Endothelial cell of umbilical vein (primary cell): ENCODE measurements around the gene ARHGEF11. TPM values are rescaled to one million over a fixed set of nuclear protein-coding genes. Genes with fewer than 3 reads are reported as not detected.

Experiments used
- BruUV-seq: library from RNA; stranded (reverse); fragments of 400-500 nt; replicated peaks from 2 replicates; lab custom pipeline; 2021; lab: Mats Ljungman, UMichigan
- CTCF ChIA-PET: fragments of 300-600, 350-600 bp; sonication (Branson Sonifier 250); formaldehyde crosslinking; loops from one replicate; lab custom pipeline; 2021; ENCODE audit warnings: antibody characterized with exemption, inconsistent platforms; lab: Charles Lee
- POLR2A ChIA-PET: fragments of 300-600, 350-600 bp; sonication (Branson Sonifier 250); formaldehyde crosslinking; loops from one replicate; lab custom pipeline; 2021; ENCODE audit warnings: antibody characterized with exemption, inconsistent platforms; lab: Charles Lee
- DNase-seq: peaks from one replicate; pipeline ENCODE4 v3.0.0-alpha.2; 2011; ENCODE audit warnings: low read depth, low spot score
- FAIRE-seq: peaks from 2 replicates; lab custom pipeline; 2011; peaks lifted over from hg19 to GRCh38; lab: Jason Lieb, UNC
- H2AFZ ChIP-seq: 2 replicates; pipeline ENCODE4 v1.6.0; 2012; ENCODE audit warnings: low read depth, low read length, control low read depth, inconsistent platforms
- H3K27ac ChIP-seq: 2 replicates; pipeline ENCODE4 v1.5.1; 2011; ENCODE audit warnings: low read depth, mild to moderate bottlenecking, control low read depth, low read length, moderate library complexity; ENCODE audit not compliant: insufficient read depth
- H3K27me3 ChIP-seq, 2 experiments: 2 replicates each; pipeline versions ENCODE4 v1.6.0 to v1.6.1; 2011; ENCODE audit warnings: low read length in 2 of 2, mixed read lengths in 1 of 2; ENCODE audit not compliant: control insufficient read depth in 2 of 2, insufficient read depth in 2 of 2
- H3K36me3 ChIP-seq, 2 experiments: 2 replicates in 1 of 2; 3 replicates in 1 of 2; pipeline ENCODE4 v1.5.1; 2011; ENCODE audit warnings: low read length in 2 of 2, mild to moderate bottlenecking in 1 of 2, moderate library complexity in 1 of 2; ENCODE audit not compliant: control insufficient read depth in 2 of 2, insufficient read depth in 2 of 2; ENCODE audit errors: extremely low read depth in 1 of 2
- H3K4me1 ChIP-seq: 3 replicates; pipeline ENCODE4 v1.5.1; 2011; ENCODE audit warnings: mild to moderate bottlenecking, low read length; ENCODE audit not compliant: control insufficient read depth, insufficient read depth; ENCODE audit errors: extremely low read depth
- H3K4me2 ChIP-seq: 2 replicates; pipeline ENCODE4 v1.6.1; 2011; ENCODE audit warnings: low read length, control low read depth, mixed read lengths; ENCODE audit not compliant: insufficient read depth
- H3K4me3 ChIP-seq, 3 experiments: fragments of 200-600 bp in 1 of 3; sonication (generic), shearing (Covaris generic) in 1 of 3; replicated peaks in 1 of 3; 2 replicates each; pipeline ENCODE4 v1.5.1; 2011 to 2016; ENCODE audit warnings: control low read depth in 3 of 3, low read length in 3 of 3, mild to moderate bottlenecking in 2 of 3, inconsistent platforms in 1 of 3, low read depth in 1 of 3, moderate library complexity in 1 of 3; ENCODE audit not compliant: insufficient read depth in 1 of 3
- H3K79me2 ChIP-seq: 2 replicates; pipeline ENCODE4 v1.6.0; 2012; ENCODE audit warnings: low read length, inconsistent platforms; ENCODE audit not compliant: control insufficient read depth, insufficient read depth
- H3K9ac ChIP-seq: replicated peaks from 2 replicates; pipeline ENCODE3; 2011; ENCODE audit warnings: low read length, control low read depth; ENCODE audit not compliant: insufficient read depth; ENCODE audit errors: extremely low read depth
- H3K9me1 ChIP-seq: replicated peaks from 3 replicates; pipeline ENCODE4 v1.6.0; 2011; ENCODE audit warnings: mild to moderate bottlenecking, low read length; ENCODE audit not compliant: control insufficient read depth, insufficient read depth; ENCODE audit errors: extremely low read depth
- H3K9me3 ChIP-seq: replicated peaks from 2 replicates; pipeline ENCODE4 v1.5.1; 2012; ENCODE audit warnings: low read length, inconsistent platforms; ENCODE audit not compliant: control insufficient read depth, insufficient read depth
- H4K20me1 ChIP-seq: replicated peaks from 2 replicates; pipeline ENCODE3; 2011; ENCODE audit warnings: mild to moderate bottlenecking, low read length; ENCODE audit not compliant: control insufficient read depth, insufficient read depth; ENCODE audit errors: extremely low read depth
- EZH2 ChIP-seq: IDR thresholded peaks from 2 replicates; pipeline ENCODE4 v1.6.1; 2012; ENCODE audit warnings: borderline replicate concordance, low read depth, mild to moderate bottlenecking, moderate library complexity, low read length, inconsistent platforms; ENCODE audit not compliant: severe bottlenecking
- GATA2 ChIP-seq: IDR thresholded peaks from 2 replicates; pipeline ENCODE4 v1.7.0; 2011; ENCODE audit warnings: low read depth, mild to moderate bottlenecking, moderate library complexity, mixed read lengths, low read length; ENCODE audit not compliant: insufficient read length, insufficient read depth
- JUN ChIP-seq: IDR thresholded peaks from 2 replicates; pipeline ENCODE4 v1.6.1; 2011; ENCODE audit warnings: borderline replicate concordance, low read depth; ENCODE audit not compliant: insufficient read length, insufficient read depth
- MYC ChIP-seq: IDR thresholded peaks from one replicate; pipeline ENCODE4 v1.6.1; 2011; ENCODE audit warnings: mild to moderate bottlenecking, low read depth, low read length
- POLR2AphosphoS5 ChIP-seq: IDR thresholded peaks from 2 replicates; pipeline ENCODE4 v1.6.1; 2012; ENCODE audit warnings: low read depth, mild to moderate bottlenecking, control low read depth, low read length, moderate library complexity; ENCODE audit not compliant: insufficient read depth
- dilution Hi-C: fragments of 300-500 bp; cut with MboI; formaldehyde crosslinking; loops from one replicate; pipeline ENCODE4 v1.15.0; 2019; ENCODE audit warnings: low sequenced_read_pairs; ENCODE audit not compliant: extremely low pct_ligation_motif_present
- intact Hi-C: fragments of 100-400 bp; cut with micrococcal nuclease; formaldehyde crosslinking; loops from one replicate; pipeline ENCODE4 v1.10.0; 2022
- polyA plus RNA-seq, 4 experiments: library from polyadenylated mRNA; depleted of rRNA in 3 of 4; stranded (reverse) in 3 of 4; unstranded in 1 of 4; fragments of >200 nt; gene quantifications; 2 replicates each; pipeline versions ENCODE4 v1.2.1 to v1.2.3, GENCODE V29; 2011 to 2012; ENCODE audit warnings: missing spikeins in 1 of 4
- total RNA-seq: library from RNA; stranded (reverse); gene quantifications from 2 replicates; pipeline ENCODE4 v1.2.3, GENCODE V29; 2021
- TF ChIP-seq, protein P1 (sequence below), 2 donors: IDR thresholded peaks; 1 replicate in 1 of 2; 2 replicates in 1 of 2; pipeline ENCODE4 v1.5.1; 2011; ENCODE audit warnings: low read length in 2 of 2, mild to moderate bottlenecking in 2 of 2, moderate library complexity in 2 of 2, control low read depth in 1 of 2, inconsistent platforms in 1 of 2, low read depth in 1 of 2; ENCODE audit not compliant: insufficient read depth in 1 of 2; ENCODE audit errors: extremely low read depth in 1 of 2
- TF ChIP-seq, protein P2 (sequence below): IDR thresholded peaks from 2 replicates; pipeline ENCODE4 v1.6.1; 2011; ENCODE audit not compliant: insufficient read depth, insufficient read length

Gene ARHGEF11
- total and polyA plus RNA-seq, 2 donors (not counting 3 experiments of a cell fraction or from before 2014, with no cell fraction given) = 18.2 to 28.0 TPM

DNA sequence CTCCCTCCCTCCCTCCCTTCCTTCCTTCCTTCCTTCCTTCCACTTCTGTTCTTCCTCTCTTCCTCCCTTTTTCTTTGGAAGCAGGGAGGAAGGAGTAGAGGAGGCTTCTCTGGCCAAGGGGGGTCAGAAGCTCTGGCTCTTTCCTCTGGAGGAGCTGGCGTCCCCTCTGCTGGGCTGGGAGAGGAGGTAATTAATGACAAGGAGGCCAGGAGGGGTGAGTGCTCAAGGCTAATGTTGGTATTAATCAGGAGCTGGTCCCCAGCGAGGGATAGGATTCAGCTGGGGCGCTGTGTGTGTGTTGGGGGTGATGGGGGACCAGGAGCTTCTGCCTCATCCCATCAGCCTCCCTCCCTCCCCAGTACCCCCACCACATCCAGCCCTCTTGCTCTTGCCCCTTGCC, 158.2 kb downstream of the ARHGEF11 start:
- Histone ChIP-seq H3K27me3 (peaks cover 2 to 15% of the 10 kb centered on the region in 2 experiments), H3K36me3 (no peaks in the 10 kb centered on the region), H3K4me1 (no peaks in the 10 kb centered on the region), H3K9ac (no peak overlapping the region), H3K4me3 (no peak overlapping the region), H3K9me1 (no peaks in the 10 kb centered on the region), H4K20me1 (no peaks in the 10 kb centered on the region), H3K27ac (no peak overlapping the region), H3K9me3 (no peaks in the 10 kb centered on the region), H3K79me2 (no peaks in the 10 kb centered on the region), H3K4me2 (no peak overlapping the region), H2AFZ (no peak overlapping the region)
- ChIA-PET CTCF (interaction anchor here (0.7 to 8.4 kb wide), 11 partner anchors 10 to 199 kb away, joined by 3 to 137 read pairs (median 6); partner anchors contain the start of genes ISG20L2 and METTL25B), POLR2A (interaction anchor here (0.6 to 1.0 kb wide), 2 partner anchors 43 to 66 kb away, joined by 3 read pairs; no protein-coding TSS in a partner anchor)
- DNase-seq = no peak
- no TSS peak for BruUV-seq
- no peak for FAIRE-seq
- TF ChIP-seq, protein P1, sequence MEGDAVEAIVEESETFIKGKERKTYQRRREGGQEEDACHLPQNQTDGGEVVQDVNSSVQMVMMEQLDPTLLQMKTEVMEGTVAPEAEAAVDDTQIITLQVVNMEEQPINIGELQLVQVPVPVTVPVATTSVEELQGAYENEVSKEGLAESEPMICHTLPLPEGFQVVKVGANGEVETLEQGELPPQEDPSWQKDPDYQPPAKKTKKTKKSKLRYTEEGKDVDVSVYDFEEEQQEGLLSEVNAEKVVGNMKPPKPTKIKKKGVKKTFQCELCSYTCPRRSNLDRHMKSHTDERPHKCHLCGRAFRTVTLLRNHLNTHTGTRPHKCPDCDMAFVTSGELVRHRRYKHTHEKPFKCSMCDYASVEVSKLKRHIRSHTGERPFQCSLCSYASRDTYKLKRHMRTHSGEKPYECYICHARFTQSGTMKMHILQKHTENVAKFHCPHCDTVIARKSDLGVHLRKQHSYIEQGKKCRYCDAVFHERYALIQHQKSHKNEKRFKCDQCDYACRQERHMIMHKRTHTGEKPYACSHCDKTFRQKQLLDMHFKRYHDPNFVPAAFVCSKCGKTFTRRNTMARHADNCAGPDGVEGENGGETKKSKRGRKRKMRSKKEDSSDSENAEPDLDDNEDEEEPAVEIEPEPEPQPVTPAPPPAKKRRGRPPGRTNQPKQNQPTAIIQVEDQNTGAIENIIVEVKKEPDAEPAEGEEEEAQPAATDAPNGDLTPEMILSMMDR (IDR thresholded peaks at IDR 0.05; ENCODE audit: extremely low read depth in 1 of 2, insufficient read depth in 1 of 2, low read depth in 1 of 2, low read length in 2 of 2) = no peak
- TF ChIP-seq JUN (no peak), POLR2AphosphoS5 (no peak), MYC (no peak), EZH2 (no peak), GATA2 (no peak)
- TF ChIP-seq, protein P2, sequence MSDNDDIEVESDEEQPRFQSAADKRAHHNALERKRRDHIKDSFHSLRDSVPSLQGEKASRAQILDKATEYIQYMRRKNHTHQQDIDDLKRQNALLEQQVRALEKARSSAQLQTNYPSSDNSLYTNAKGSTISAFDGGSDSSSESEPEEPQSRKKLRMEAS = no peak
- intact Hi-C loops = no loop called here
- dilution Hi-C loops = no loop called here
